ENCODE data around the gene NUBPL. TPM values are rescaled to one million over a fixed set of nuclear protein-coding genes. Genes with fewer than 3 reads are reported as not detected.

Gene NUBPL
- total RNA-seq, 4 donors from 2014 or later = 1.9 to 45.2 (median 11.6) TPM

DNA sequence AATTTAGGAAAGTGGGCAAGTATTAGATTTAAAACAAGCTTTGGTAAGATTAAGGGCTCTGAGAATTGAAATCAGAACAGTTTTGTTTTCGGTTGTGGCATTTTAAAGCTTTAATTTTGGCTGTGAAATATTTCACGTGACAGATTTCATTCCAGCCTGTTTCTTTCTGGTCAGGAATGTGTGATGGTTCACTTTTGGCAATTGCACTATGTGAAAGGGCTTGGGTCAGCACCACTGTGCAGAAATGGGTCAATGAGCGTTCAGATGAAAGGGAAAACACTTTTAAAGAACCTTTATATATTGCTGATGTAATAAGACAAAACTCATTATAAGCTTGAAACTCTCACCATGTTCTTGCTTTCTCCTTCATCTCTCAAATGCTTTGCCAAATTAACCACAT lies 17.1 kb downstream of the NUBPL start:
- H3K36me3 ChIP-seq = no peaks in the 10 kb centered on the region
- peaks cover 3 to 13% (median 5%) of the 10 kb centered on the region in 4 donors for H3K4me1 ChIP-seq
- intact Hi-C loops (cut with DNase I; ENCODE audit: low total_unique reads) (no loop called here), in situ Hi-C loops (cut with MboI; ENCODE audit: low pct_ligation_motif_present in 1 of 4, low pct_unique_long_range_greater_than_20kb in 1 of 4, low sequenced_read_pairs in 3 of 4) (no loop called here)
- no peak for DNase-seq
- no peaks in the 10 kb centered on the region for H3K27me3 ChIP-seq
- TF ChIP-seq POLR2AphosphoS5 (IDR thresholded peaks at IDR 0.05) (no peak), POLR2A (IDR thresholded peaks at IDR 0.05) (no peak), EP300 (IDR thresholded peaks at IDR 0.05; ENCODE audit: low read depth) (no peak)
- TF ChIP-seq, protein P1, sequence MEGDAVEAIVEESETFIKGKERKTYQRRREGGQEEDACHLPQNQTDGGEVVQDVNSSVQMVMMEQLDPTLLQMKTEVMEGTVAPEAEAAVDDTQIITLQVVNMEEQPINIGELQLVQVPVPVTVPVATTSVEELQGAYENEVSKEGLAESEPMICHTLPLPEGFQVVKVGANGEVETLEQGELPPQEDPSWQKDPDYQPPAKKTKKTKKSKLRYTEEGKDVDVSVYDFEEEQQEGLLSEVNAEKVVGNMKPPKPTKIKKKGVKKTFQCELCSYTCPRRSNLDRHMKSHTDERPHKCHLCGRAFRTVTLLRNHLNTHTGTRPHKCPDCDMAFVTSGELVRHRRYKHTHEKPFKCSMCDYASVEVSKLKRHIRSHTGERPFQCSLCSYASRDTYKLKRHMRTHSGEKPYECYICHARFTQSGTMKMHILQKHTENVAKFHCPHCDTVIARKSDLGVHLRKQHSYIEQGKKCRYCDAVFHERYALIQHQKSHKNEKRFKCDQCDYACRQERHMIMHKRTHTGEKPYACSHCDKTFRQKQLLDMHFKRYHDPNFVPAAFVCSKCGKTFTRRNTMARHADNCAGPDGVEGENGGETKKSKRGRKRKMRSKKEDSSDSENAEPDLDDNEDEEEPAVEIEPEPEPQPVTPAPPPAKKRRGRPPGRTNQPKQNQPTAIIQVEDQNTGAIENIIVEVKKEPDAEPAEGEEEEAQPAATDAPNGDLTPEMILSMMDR (IDR thresholded peaks at IDR 0.05) = no peak
- 36 to 40% methylated on average over 2 to 3 of the region's 3 CpGs for WGBS, 2 donors (ENCODE audit: low coverage in 1 of 2)
- peak overlapping the region in 2 of 4 donors; percentile 16 to 25 for H3K27ac ChIP-seq
- H3K4me3 ChIP-seq = no peak overlapping the region
- no peaks in the 10 kb centered on the region for H3K9me3 ChIP-seq

DNA sequence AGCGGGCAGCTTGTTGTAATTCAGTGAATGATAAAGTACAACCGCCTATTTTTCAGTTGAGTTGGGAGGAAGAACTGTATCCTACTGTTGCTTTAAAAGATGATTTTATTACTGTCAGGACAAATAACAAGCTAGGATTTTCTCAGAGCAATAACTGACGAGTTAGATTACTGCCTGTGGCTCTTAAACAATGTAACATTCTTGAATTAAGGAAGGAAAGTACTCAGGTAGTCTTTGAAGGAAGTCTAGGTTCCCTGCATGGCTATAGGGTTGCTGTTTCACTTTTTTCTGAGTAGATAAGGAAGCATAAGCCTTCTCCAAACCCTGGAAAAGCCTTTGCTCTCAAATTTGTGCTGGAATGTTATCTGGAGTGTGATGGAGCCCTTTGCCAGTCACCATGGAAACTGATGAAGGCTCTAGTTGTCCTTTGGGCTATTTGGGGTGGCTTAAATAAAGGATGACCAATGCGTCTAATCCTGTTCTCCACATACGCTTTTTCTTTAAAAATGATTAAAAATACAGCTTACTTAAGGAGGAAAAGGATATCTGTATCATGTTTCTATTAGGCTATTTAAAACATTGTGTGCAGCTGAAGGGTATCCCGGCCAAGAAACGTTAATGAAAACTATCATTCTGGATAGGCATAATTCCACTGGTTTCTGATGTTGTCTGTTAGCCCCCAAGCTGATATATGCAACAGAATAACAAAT lies 17.7 kb downstream of the NUBPL start:
- H3K36me3 ChIP-seq = no peaks in the 10 kb centered on the region
- H3K27me3 ChIP-seq = no peaks in the 10 kb centered on the region
- TF ChIP-seq POLR2A (IDR thresholded peaks at IDR 0.05) = no peak
- TF ChIP-seq POLR2AphosphoS5 (IDR thresholded peaks at IDR 0.05) = no peak
- TF ChIP-seq EP300 (IDR thresholded peaks at IDR 0.05; ENCODE audit: low read depth) = no peak
- no peaks in the 10 kb centered on the region for H3K9me3 ChIP-seq
- no peak overlapping the region for H3K4me3 ChIP-seq
- DNase-seq = no peak
- intact Hi-C loops (cut with DNase I; ENCODE audit: low total_unique reads) = no loop called here
- peaks cover 3 to 13% (median 5%) of the 10 kb centered on the region in 4 donors for H3K4me1 ChIP-seq
- in situ Hi-C loops (cut with MboI; ENCODE audit: low pct_ligation_motif_present in 1 of 4, low pct_unique_long_range_greater_than_20kb in 1 of 4, low sequenced_read_pairs in 3 of 4) = no loop called here
- WGBS, 2 donors (ENCODE audit: low coverage in 1 of 2) = 51 to 65% methylated on average over 7 of the region's 7 CpGs
- peak overlapping the region in 1 of 4 donors; percentile 16 for H3K27ac ChIP-seq

GRCh38 chr14:31580234-31580633 lies 19.0 kb downstream of the NUBPL start:
- H3K27ac ChIP-seq = no peak overlapping the region
- DNase-seq = no peak
- TF ChIP-seq POLR2A (IDR thresholded peaks at IDR 0.05) = no peak
- TF ChIP-seq, protein P1 (IDR thresholded peaks at IDR 0.05) = no peak
- TF ChIP-seq EP300 (IDR thresholded peaks at IDR 0.05; ENCODE audit: low read depth) = no peak
- no peak for TF ChIP-seq POLR2AphosphoS5 (IDR thresholded peaks at IDR 0.05)
- intact Hi-C loops (cut with DNase I; ENCODE audit: low total_unique reads) (no loop called here), in situ Hi-C loops (cut with MboI; ENCODE audit: low pct_ligation_motif_present in 1 of 4, low pct_unique_long_range_greater_than_20kb in 1 of 4, low sequenced_read_pairs in 3 of 4) (no loop called here)
- H3K9me3 ChIP-seq = no peaks in the 10 kb centered on the region
- peaks cover 3 to 13% (median 5%) of the 10 kb centered on the region in 4 donors for H3K4me1 ChIP-seq
- H3K27me3 ChIP-seq = no peaks in the 10 kb centered on the region
- no peak overlapping the region for H3K4me3 ChIP-seq
- no peaks in the 10 kb centered on the region for H3K36me3 ChIP-seq
- 78 to 84% methylated on average over 3 of the region's 3 CpGs for WGBS, 2 donors (ENCODE audit: low coverage in 1 of 2)

- no peak for DNase-seq
- TF ChIP-seq, protein P1 (IDR thresholded peaks at IDR 0.05) = no peak
- TF ChIP-seq POLR2A (IDR thresholded peaks at IDR 0.05) (no peak), EP300 (IDR thresholded peaks at IDR 0.05; ENCODE audit: low read depth) (no peak), POLR2AphosphoS5 (IDR thresholded peaks at IDR 0.05) (no peak)
- intact Hi-C loops (cut with DNase I; ENCODE audit: low total_unique reads) = no loop called here
Observed at GRCh38 chr14:31582286-31582691, 21.1 kb downstream of the NUBPL start.

More at GRCh38 chr14:31582286-31582691, 21.1 kb downstream of the NUBPL start:
- in situ Hi-C loops (cut with MboI; ENCODE audit: low pct_ligation_motif_present in 1 of 4, low pct_unique_long_range_greater_than_20kb in 1 of 4, low sequenced_read_pairs in 3 of 4) = no loop called here
- WGBS, 2 donors (ENCODE audit: low coverage in 1 of 2) = 63 to 65% methylated on average over 1 of the region's 1 CpG
- Histone ChIP-seq H3K4me1 (peaks cover 3 to 13% (median 5%) of the 10 kb centered on the region in 4 donors), H3K4me3 (no peak overlapping the region), H3K27me3 (no peaks in the 10 kb centered on the region), H3K9me3 (no peaks in the 10 kb centered on the region), H3K36me3 (no peaks in the 10 kb centered on the region), H3K27ac (no peak overlapping the region)
